ENCODE measurements around the gene PUDP.

PUDP gene

GRCh38 chrX:7154041-7154597 lies 6.2 kb upstream of the PUDP start:
- Mint-ChIP-seq H3K27ac (no peak overlapping the region), H3K27me3 (ENCODE audit: low read depth, poor library complexity) (peaks cover 27% of the 10 kb centered on the region), H3K9me3 (no peaks in the 10 kb centered on the region), H3K36me3 (ENCODE audit: low read depth) (no peaks in the 10 kb centered on the region), H3K4me3 (no peak overlapping the region), H3K4me1 (peaks cover 5% of the 10 kb centered on the region)
- TF ChIP-seq CTCF (IDR thresholded peaks at IDR 0.05), result no peak
- DNase-seq, result no peak

DNA sequence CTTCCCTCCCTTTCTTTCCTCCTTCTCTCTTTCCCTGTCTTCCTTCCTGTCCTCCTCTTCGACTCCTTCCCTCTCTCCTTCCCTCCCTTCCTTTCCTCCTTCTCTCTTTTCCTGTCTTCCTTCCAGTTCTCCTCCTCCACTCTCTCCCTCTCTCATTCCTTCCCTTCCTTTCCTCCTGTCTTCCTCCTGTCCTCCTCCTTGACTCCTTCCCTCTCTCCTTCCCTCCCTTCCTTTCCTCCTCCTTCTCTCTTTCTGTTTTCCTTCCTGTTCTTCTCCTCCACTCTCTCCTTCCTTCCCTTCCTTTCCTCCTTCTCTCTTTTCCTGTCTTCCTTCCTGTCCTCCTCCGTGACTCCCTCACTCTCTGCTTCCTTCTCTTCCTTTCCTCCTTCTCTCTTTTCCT lies 5.3 kb upstream of the PUDP start:
- TF ChIP-seq CTCF (IDR thresholded peaks at IDR 0.05), result no peak
- Mint-ChIP-seq H3K27ac (no peak overlapping the region), H3K36me3 (ENCODE audit: low read depth) (no peaks in the 10 kb centered on the region), H3K4me3 (no peak overlapping the region), H3K4me1 (peaks cover 1% of the 10 kb centered on the region), H3K9me3 (no peaks in the 10 kb centered on the region), H3K27me3 (ENCODE audit: low read depth, poor library complexity) (peaks cover 27% of the 10 kb centered on the region)
- DNase-seq, result no peak

GRCh38 chrX:7149411-7149810 lies 1.5 kb upstream of the PUDP start:
- Mint-ChIP-seq H3K27me3 (ENCODE audit: low read depth, poor library complexity) (peaks cover 20% of the 10 kb centered on the region), H3K4me3 (peak overlapping the region; percentile 33), H3K27ac (no peak overlapping the region), H3K4me1 (peaks cover 26% of the 10 kb centered on the region), H3K36me3 (ENCODE audit: low read depth) (no peaks in the 10 kb centered on the region), H3K9me3 (no peaks in the 10 kb centered on the region)
- no peak for TF ChIP-seq CTCF (IDR thresholded peaks at IDR 0.05)
- no peak for DNase-seq

- Mint-ChIP-seq H3K27ac (peak within 1 kb of the TSS; percentile 90), H3K36me3 (ENCODE audit: low read depth) (no peaks in the 10 kb centered on the region), H3K27me3 (ENCODE audit: low read depth, poor library complexity) (peaks cover 2% of the 10 kb centered on the region), H3K9me3 (no peaks in the 10 kb centered on the region), H3K4me1 (peaks cover 35% of the 10 kb centered on the region), H3K4me3 (peak within 1 kb of the TSS; percentile 90)
- peak; percentile 68 for DNase-seq
- TF ChIP-seq CTCF (IDR thresholded peaks at IDR 0.05), result no peak
These were observed 458 bp downstream of the PUDP start, which contains the start of gene STS for GRCh38 chrX:7147413-7147977. Gene STS, plus strand, starts transcription at chrX:7147712. Its CDS starts 105,488 bp downstream, at chrX:7253200.

- DNase-seq, result no peak
- Mint-ChIP-seq H3K27me3 (ENCODE audit: low read depth, poor library complexity) (no peaks in the 10 kb centered on the region), H3K27ac (peak overlapping the region; percentile 85), H3K4me3 (peak overlapping the region; percentile 90), H3K9me3 (peaks cover 5% of the 10 kb centered on the region), H3K36me3 (ENCODE audit: low read depth) (peaks cover 6% of the 10 kb centered on the region), H3K4me1 (peaks cover 35% of the 10 kb centered on the region)
- no peak for TF ChIP-seq CTCF (IDR thresholded peaks at IDR 0.05)
These were observed 1.1 kb downstream of the PUDP start for GRCh38 chrX:7146703-7147412.

Measured in nephron progenitor cell (in vitro differentiated cells).